GM21528 (cell line): Measurements from ENCODE around the gene FOXP1.

Experiments
- ATAC-seq: cut with Tn5 transposase; IDR thresholded peaks from one replicate; pipeline ENCODE4 v1.9.1; 2021; ENCODE audit warnings: mild to moderate bottlenecking, moderate library complexity; ENCODE audit not compliant: unreplicated experiment, low FRiP score

The FOXP1 gene

DNA sequence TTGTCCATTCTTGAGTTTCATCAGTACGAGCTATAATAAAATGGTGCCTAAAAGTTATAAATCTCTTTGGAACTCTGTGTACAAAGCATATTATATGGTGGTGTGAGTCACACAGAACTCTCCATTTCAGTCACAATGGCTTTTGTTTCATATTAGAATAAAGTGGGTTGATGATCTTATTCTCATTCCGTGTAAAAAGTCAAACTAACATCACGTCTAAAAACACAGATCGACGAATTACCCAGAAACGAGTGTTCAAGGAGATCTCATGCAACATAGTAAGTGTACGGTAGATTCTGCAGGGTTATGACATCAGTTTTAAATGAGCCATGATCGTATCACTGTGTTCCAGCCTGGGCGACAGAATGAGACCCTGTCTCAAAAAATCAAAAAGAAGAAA is 122.4 kb downstream of the FOXP1 start:
- no peak for ATAC-seq

DNA sequence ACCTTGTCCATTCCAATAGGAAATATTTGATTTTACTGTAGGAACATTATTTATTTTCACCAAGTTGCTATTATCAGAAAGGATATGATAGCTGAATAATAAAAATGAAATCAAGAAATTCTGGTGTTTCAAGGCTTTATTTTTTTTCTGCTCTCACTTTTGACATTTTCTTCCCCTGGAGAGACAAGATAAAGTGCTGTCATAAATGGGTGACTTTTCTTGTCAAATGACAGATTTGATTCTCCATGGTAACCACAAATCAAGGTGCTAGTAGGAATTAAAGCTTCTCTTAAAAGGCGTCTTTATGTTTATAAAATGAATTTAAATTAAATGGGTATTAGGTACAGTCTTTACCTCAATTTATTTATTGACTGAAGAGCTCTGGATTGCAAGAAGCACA is 124.6 kb downstream of the FOXP1 start:
- ATAC-seq = no peak

DNA sequence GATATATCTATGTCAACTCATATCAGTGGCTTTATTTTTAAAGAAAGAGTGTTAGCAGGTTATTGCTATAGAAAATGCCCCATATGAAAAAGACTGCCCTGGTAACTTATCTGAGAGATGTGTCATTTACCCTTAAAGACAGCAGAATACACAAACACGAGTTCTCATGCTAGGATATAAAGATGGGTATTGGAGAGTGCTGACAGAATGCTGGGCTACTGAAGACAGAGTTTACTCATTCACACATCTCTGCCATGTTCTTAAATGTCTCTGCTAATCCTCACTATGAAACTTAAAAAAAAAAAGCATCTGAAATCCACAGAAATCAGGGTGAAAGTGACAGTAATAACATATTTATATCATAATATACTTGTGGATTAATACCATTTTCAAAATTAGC is 126.7 kb downstream of the FOXP1 start:
- ATAC-seq = no peak

DNA sequence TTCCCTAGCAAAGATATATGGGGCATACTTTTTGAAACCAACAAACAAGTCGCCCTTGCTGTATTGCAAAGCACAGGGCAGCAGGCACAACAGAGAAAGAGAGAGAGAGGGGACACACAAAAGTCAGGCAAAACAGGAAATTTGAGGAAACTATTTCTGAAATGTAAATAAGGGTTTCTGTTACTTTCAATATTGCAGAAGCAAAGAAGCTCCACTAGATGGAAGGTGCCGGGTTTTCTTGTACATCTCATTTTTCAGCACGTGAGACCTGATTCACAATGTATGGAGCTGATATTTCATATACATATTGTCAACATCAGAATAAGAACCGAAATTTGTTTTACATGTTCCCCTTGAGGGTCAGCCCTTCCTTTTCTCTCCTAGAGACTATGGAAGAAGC is 127.4 kb downstream of the FOXP1 start:
- no peak for ATAC-seq

DNA sequence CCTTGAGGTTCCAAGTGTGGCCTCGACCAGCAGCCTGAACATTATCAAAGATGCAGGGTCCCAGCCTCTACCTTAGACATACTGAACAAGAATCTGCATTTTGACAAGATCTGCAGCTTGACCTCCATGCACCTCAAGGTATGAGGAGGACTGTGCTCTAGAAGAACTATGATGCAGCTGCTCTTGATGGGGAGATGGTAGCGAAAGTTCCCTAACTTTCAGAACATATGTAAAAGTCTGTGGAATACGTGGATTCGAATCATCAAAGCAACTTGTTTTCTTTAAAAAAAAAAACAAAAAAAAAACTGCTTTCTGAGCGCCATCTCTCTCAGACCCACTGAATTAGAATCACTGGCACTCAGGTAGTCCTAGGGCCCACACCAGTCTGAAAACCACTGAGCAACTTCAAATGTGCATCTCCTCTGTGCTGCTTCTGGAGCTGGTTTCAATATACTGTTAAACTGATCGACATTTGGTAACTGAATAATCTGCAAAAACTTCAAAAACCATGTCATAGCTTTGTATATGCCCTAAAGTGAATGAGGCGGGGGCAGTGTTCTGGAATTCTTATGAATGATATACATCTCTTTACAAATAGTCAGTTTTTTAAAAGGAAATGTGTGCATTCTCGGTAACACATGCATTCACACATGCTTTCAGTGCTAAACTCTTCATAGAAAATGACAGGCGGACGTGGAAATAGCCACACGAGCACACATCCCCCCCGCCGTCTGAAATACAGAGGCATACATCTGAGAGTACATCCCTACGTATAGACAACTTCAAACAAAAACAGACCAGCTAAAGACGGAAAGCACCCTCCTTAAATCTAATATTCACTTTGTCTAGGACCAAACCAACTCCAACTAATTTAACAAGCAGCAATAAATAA is 128.8 kb downstream of the FOXP1 start:
- ATAC-seq = no peak

DNA sequence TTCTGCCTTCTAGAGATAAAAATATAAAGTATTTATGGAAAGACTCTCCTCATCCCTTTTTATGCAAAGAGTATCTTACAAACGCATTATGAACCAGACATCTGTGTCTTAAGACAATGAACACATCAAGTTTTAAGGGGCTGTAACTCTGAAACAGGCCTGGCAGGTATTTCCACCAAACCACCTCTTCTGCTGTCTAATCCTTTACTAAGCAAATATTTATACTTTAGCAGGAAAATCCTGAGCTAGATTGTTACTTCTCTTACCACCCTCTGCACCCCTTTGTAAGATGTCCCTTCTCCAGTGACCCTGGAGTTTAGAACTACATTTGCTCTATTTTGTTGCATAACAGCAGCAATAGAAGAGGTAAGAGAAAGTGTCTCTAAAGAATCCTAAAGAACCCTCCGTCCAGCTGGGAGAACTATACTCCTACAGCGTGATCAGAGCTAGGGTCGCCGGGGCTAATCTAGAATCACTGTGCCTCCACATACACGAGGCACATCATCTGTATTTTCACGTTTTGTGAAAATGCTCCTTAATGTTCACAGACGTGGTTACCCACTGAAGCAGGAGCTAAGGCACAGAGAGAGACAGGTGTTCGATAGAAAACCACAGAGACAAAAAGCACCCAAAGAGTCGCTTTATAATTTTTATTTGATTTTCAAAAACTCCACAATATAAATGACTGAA is 129.6 kb downstream of the FOXP1 start:
- no peak for ATAC-seq

DNA sequence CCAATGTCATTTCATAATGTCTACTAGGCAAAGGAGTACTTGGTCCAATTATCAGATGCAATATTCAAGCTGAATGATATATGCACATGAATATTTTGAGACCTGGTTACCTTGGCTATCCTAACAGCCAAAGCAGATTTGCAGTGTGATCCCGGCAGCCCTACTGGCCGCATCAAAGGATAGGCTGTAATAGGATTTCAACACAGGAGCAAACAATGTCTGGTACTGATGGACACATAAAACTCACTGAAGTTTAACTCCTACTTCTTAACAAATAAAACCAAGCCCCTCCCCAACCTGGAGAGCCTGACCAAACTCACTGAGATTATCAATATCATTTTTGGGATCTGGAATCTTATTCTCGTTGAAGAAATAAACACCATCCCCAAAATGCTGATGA is 130.2 kb downstream of the FOXP1 start:
- ATAC-seq = no peak

DNA sequence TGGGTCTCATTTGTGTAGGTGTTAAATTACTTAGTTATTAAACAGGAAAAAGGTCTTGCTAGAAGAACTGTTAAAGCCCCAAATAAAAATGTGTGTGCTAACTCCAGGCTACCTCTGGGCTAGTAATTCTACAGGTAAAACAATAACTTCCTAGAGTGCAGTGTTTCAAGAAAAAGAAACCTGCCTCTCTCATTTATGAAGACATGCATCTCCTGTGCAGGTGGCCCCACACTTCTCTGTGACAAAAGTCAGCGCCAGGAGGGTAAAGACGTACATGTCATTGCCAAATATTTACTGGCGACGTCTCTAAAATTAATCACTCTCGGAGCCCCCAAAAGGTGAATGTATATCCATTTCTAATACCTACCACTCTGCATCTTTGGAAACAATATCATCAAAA is 131.7 kb downstream of the FOXP1 start:
- ATAC-seq = no peak

DNA sequence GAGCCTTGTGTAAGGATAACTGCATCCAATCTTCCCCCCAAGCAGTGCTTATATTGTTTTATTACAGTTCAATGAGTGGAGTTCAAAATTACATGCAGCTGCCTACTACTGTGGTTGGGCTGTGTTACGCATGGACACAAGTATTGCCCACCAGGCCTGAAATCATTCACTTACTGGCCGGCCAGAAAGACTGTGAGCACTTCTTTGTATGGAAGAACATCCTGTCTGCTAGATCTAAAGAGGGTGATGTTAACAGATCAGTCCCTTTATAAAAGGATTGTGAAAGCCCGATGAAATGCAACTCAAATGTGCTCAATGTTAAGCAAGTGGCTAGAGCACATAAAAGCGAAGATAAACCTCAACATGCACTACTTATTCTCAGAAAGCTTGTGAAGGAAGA is 132.5 kb downstream of the FOXP1 start:
- no peak for ATAC-seq

DNA sequence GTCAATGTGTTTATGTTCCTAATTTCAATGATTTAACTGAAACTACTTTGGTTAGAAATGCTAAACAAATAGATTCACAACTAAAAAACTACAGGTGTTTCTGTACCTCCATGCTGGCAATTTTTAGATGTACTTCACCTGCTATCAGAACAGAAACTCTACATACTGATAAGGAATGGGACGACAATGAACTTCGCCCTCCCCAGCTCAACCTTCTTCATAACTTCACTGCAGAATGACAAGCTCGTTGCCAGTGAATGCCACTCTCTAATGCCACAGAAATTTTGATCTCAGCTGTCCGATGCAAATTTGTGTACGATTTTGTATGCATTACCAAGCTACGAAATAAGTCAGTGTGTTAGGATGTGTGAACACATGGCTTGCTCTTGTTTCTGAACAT is 133.4 kb downstream of the FOXP1 start:
- ATAC-seq = no peak

DNA sequence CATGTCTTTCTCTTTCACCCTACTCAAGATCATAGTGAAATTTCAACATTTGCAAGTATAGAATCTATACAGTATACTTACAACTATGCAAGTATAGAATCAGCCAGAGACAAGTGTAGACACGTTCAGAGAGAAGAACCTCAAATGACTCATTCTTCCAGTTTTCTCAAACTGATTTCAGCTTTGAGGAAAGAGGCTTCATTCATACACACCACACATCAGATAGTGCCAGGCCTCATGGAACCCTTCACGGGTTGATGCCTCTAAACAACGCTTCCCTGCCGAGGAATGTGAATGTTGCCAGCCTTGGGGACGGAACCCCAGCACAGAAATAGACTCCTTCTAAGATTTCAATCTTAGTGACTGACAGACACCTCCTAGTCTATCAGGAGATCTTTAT is 135.7 kb downstream of the FOXP1 start:
- no peak for ATAC-seq

DNA sequence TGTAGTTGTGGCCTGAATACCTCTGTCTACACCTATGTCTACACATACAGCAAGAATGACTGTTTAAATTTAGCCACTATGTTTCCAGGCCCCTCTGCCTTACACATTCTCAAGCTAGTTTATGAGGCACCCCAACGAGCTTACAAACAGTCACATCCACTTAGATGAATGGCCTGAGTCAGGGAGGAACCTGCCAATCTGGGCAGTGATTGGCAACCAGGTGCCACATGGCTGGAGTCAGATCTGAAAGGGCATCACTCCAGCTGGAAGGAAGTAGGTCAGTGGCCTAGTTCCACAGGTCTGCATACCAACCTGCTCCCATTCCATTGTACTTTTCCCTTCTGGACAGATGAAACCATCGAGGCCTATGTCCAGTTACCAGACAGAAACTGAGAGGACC is 136.3 kb downstream of the FOXP1 start:
- ATAC-seq = no peak

DNA sequence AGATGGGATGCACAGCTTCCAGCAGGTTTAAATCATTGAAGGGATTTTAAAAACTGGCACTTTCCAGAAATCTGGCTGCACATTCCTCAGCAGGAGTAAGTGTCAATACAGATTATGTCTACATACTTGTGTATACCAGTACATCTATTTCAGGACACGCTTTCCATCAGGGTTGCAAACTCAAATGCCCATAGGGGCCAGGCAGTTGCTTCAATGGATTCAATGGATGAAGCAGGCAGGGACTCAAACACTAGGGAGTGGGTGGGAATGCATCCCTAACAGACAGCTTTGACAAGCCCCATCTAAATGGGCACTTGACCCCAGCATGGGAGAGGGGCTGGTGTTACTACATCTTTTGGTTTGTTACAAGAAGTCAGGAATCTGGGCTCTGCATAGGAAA is 136.8 kb downstream of the FOXP1 start:
- ATAC-seq = no peak

DNA sequence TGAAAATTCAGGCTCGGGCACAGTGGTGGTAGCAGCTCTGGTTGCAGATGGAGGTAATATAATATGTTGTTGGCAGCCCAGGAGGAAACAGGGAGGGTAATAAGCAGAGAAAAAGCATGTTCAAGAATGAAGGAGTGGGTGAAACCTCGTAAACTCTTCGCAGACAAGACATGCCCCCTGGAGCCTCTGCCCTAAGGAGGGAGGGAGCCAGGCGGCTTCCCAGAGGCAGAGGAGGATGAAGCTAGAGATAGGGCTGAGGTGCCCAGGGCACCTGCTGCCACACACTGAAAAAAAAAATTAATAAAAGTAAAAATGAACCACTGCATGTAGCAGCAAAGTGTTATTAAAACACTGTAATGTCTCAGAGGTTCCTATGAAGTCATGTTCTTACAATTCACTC is 137.3 kb downstream of the FOXP1 start:
- ATAC-seq = no peak

DNA sequence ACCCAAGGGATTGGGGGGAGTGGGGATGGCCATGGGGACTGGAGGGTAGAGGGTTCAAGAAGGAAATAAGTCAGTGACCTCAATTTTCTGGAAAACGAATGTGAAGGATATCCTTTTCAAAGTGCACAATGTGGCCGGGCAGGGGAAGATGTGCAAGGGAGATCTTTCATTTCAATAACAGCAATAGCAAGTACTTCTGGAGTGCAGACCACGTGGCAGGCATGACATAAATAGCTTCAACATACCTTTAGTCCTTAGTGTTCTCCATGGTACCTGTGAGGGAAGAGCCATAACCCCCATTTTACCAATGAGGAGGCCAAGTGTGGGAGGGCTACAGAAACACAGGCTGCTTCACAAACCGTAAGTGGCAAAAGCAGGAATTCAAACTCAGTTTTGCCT is 138.7 kb downstream of the FOXP1 start:
- no peak for ATAC-seq

DNA sequence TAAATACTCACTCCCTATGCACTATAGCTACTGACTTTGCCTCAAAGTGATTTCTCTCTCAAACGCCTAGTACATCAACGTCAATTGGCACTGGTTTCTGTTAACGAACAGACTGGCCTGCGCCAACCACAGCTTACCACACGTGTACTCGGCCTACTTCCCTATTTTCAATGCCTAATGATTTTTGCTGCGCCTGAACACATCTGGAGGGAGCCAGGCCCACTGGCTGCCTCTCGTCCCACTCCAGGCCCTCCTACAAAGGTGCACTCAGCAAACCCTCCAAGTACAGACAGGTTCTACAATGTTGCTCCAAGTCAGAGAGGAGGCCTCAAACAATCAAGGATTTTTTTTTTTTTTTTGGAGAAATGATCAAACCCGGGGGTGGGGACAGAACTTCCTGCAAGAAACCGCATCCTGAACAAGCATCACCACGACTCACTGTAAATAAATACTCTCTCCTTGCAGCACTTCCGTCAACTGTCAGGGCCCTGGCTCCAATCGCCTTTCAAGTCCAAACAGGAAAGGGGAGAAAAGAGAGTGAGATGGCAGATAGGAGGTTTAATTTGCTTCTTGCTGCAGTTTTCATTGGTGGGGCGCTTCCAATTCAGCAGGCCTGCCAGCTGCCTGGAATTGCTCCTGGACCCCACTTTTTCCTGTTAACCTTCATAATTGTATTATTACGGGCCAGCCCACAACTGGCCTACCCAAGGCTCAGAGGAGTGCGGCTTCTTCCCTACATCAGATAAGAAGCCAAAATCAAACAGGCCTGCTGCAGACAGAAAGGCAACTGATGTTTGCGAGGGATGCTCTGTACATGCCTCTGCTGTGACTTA is 139.3 kb downstream of the FOXP1 start:
- peak; percentile 95 for ATAC-seq

DNA sequence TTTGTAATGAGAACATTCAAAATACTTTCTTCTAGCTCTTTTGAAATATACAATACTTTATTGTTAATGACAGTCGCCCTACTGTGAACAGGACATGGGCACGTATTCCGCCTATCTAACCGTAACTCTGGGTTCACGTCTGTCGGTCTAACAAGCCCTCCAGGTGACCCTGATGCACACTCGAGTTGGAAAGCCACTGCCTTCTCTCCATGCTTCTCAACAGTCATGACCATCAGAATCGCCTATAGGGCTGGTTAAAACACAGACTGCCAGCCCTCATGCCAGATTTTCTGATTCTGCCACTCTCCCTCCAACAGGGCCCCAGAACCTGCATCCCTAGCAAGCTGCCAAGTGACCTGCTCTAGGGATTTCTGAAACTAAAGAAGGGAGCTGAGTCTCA is 140.2 kb downstream of the FOXP1 start:
- ATAC-seq = no peak

DNA sequence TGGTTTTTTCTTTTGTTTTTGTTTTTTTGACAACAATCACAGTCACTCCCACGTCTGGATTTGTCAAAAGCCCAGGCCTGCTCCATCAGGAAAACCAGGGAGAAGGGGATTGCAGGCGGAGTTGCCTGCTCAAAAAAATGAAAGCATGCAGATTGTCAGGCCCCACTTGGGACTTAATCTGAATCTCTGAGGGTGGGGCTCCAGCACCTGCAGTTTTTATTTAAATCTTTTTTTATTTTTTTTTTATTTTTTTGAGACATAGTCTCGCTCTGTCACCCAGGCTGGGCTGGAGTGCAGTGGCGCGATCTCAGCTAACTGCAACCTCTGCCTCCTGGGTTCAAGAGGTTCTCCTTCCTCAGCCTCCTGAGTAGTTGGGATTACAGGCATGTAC is 140.9 kb downstream of the FOXP1 start:
- ATAC-seq = no peak

DNA sequence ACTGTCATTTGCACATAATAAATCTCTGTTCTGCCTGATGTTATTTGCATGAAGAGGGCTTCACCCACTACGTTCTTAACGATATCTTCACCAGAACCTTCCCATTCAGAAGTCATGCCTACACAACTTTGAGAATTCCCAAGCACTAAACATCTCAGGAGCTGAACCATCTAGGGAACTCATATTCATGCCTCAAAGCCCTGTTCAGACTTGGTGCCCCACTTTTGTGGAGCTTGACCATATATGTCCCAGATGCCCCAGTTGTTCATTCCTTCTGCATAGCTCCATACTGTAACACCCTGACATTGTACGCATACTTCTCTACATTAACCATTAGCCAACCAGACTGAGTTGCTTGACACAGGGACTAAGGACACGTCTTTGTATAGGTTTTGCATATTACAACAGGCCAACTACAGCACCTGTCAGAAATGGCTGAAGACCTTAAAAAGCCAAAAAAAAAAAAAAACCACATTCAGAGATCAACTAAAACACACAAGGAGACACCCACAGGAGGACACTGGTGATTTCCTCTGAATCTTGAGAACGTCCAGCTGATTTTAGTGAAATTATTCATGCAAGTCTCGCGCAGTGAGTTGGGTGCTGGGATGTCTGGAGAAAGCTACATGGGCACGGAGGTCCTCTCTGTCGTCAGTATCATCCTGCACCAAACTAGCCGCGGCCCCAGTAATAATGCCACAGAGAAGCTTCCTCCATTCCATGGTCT is 141.4 kb downstream of the FOXP1 start:
- no peak for ATAC-seq

DNA sequence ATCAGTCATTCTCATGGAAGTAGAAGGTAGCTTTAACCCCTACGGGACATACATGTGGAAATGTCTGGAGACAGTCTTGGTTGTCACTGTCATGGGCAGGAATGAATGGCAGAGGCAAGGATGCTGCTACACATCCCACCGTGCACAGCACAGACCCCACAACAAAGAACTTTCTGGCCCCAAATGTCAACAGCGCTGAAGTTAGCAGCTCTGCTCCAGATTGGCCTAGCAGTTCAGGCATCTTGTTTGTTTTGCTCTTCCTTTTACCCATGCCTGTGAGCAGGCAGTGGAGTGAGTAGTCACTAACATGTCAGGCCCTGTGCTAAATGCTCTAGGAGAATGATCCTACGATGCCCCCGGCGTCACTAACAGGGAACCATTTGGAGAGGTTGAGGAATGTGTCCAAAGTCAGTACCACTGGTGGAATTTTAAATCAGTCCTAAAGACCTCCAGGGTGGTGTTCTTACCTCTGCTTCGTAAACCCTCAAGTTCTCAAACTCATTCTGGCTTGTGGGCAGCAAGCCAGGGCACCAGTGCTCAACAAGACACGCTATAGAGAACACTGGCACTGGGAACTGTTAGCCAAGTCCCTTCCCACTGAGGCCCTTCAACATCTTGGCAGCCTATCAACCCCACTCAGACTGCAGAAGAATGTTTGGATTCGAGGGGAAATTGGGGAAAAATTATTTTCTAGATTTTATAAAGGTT is 142.2 kb downstream of the FOXP1 start:
- ATAC-seq = no peak
